Fibroblast of peridontal ligament (primary cell): Measurements from ENCODE around the gene IL21.

ENCODE experiments used
- DNase-seq: peaks from one replicate; pipeline ENCODE4 v3.0.0-alpha.2; 2010; ENCODE audit errors: extremely low read depth

The IL21 gene

GRCh38 chr4:122633211-122633610 is 12.3 kb upstream of the IL21 start:
- peak; percentile 51 for DNase-seq

GRCh38 chr4:122632396-122633143 is 11.7 kb upstream of the IL21 start:
- DNase-seq = peak; percentile 53

DNA sequence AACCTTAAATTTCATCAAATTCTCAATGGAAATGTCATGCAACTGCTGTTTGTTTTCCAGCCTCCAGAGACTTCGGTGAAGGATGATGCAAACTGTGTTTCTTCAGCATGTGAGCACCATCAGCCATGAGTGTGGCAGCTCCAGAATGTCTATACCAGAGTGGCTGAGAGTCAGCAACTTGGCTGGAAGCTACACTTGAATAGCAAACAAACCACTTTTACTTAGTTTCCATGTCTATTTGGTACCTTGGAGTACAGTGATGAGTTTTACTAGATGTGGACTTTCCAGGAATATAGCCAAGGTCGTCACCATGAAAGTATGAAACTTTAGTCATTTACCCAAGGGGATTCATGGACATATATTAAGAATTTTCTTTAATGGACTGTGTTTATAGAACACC is 4.3 kb upstream of the IL21 start:
- DNase-seq = peak; percentile 33

DNA sequence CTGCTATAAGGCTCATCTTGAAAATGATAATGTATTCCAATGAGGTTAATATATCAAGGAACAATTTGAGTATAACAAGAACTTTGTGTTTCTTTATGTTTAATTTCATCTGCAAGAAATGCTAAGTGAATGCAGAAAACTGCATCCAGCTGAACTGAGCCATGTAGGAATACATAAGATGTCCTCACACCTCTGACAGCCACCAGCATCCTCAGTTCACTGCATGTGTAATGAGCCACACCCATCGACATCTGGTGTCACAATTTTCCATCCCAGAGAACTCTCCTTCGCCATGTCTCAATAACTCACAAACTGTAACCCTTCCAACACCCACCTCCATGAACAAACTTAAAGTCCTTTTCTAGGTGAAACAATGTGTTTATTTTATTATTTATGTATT is 3.3 kb upstream of the IL21 start:
- no peak for DNase-seq

DNA sequence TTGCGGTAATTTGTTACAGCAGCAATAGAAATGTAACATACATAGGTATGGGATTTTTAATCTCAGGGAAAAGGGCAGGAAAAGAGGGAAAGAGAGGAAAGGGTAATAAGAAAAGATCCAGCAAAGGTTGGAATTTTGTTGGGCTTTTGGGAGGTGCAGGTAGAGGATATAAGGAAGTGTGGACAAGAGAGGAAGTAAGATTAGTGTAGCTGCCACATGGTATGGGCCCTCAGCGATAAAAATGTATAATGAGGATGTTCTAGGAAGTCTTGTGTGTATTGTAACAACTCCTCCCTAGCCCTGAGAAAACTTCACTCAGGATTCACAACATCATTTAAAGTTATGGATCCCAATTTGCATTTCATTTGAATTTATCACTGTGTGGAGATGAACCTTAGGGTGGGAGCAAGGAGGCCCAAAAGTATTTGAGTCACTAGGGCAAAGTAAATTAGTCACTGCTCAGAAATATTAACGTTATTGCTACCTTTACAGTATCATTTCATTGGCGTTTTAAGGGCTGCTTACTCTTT is 2.8 kb upstream of the IL21 start:
- no peak for DNase-seq

DNA sequence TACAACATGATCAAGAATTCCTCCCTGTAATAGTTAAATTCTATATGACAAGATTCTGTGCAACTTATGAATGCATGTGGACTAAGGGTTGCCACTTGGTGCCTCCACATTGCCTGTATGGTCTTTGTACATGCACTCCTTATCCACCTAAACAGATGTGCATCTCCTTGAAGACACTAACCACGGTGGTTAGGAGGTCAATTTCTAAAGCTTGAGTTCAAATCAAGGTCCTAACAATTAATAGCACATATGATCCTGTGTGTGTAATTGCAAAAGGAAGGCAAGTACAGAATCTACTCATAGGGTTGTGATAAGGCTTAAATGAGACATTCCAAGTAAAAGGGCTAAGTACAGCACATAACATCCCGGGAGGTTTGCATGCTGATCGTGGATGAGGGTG is 1.5 kb upstream of the IL21 start:
- DNase-seq = no peak

DNA sequence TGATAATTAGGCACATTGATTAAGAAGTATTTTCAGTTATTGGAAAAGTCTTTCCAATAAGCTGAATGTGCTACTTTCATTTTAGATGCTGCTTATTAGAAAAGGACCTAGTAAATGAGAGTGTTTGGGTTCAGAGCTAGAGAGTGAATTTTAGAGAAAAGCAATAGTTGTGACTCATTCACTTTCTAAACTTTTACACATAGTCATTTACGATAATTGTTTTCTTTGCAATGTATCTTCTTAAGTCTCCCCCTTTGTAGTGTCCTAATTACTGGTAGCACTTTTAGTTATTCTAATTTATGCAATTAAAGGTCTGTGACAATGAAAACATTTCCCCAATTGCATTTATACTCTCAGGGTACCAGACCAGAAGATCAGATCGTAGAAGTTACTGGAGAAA is 1.3 kb downstream of the IL21 start:
- no peak for DNase-seq

GRCh38 chr4:122617597-122618593 is 3.0 kb downstream of the IL21 start:
- DNase-seq = no peak

DNA sequence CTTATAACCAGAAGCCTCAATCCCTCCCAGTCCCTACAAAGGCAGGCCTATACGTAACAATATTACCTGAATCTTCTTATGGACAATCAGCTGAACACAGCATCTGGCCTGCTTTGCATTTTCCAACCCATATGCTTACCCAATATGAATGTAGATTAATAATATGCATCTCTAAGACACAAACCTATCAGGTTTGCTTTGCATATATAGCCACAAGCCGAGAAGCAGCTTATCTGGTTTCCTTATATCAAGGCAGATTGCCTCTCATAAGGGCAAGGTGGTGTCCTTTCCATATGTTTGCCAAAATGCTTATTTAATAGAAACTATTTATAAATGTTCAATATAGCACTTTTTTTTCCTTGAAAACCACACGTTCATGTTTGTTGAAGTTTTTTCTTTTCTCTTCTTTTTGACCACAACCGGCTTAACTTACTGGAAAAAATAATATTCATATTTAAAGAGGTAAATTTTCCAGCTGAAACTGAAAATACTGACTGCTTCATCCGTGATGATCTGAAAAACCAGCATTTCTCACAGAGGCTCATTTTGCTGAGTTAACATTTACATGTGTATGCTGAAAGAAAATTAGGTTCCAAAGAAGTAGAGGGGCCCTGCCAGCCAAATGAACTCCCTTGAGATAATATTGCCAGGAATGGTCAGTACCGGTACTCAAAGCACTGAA is 3.8 kb downstream of the IL21 start:
- DNase-seq = no peak

GRCh38 chr4:122614621-122615020 is 6.2 kb downstream of the IL21 start:
- DNase-seq = no peak

- DNase-seq = no peak
Measured at GRCh38 chr4:122612540-122612939, 8.3 kb downstream of the IL21 start.

- no peak for DNase-seq
Measured at GRCh38 chr4:122606364-122607043, 14.4 kb downstream of the IL21 start.

- DNase-seq = no peak
Measured at GRCh38 chr4:122604146-122604545, 16.7 kb downstream of the IL21 start.

GRCh38 chr4:122603156-122603574 is 17.7 kb downstream of the IL21 start:
- no peak for DNase-seq

- DNase-seq = peak; percentile 76
Measured at GRCh38 chr4:122602277-122603142, 18.4 kb downstream of the IL21 start.

DNA sequence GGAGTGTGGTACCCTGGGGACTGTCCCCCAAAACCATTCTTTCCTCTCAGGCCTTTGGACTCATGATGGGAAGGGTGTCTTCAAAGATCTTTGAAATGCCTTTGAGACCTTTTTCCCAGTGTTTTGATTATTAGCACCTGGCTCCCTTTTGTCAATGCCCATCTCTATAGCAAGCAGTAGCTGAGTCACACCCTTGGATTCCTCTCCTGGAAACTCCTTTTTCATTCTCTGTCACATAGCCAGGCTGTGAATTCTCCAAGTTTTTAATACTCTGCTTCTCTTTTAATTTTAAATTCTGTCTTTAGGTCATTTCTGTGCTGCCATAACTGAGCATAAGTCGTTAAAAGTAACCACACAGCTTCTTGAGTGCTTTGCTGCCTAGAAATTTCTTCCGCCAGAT is 29.7 kb downstream of the IL21 start:
- DNase-seq = no peak

DNA sequence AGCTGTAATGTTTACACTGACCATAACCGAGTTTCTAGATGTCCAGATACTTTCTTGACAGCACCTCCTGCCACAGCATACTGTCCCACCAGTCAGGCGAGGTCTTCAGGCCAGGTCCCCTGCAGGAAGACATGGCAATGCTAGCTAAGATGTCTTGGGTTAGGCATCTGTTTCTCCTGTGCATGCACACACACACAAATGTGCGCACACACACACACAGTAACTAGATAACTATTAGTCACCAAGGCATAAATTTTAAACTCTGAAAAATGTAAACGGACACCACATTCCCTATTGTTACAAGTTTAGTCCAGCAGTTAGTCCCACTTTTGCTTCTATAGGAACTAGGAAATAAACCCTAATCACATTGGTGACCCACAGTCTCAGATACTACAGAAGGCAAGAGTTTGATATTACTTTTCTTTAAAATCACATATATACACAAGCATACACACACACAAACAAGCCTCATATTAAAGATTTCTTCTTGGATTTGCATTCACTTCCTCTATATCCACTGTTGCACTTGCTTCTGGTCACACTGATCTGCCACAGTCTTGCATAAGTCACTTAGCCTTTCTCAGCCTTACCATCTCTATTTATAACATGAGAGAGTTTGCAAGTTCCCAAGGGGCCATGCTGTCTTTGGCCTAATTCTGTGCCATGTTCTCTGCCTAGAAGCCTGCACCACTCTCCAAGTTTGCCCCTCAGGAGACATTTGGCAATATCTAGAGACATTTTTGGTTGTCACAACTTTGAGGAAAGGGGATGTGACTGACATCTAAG is 32.2 kb downstream of the IL21 start:
- peak; percentile 72 for DNase-seq

DNA sequence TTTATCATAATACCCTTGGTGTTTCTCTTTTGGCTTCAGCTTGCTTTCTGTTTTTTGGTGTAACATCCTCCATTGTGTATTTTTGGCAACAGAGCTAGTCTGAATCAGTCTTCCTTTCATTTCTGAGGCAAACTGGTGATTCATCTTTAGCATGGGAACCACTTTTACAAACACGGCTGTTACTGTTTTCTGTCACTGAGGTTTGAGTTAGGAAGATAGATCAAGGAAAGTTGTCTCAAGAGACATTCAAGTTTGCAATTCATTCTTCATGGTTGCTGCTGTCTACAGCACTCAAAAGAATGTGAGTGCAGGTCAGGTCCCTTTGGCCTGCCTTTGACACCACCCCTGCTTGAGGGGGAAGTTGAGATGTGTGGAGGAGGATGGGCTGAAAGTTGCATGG is 36.3 kb downstream of the IL21 start:
- peak; percentile 86 for DNase-seq

DNA sequence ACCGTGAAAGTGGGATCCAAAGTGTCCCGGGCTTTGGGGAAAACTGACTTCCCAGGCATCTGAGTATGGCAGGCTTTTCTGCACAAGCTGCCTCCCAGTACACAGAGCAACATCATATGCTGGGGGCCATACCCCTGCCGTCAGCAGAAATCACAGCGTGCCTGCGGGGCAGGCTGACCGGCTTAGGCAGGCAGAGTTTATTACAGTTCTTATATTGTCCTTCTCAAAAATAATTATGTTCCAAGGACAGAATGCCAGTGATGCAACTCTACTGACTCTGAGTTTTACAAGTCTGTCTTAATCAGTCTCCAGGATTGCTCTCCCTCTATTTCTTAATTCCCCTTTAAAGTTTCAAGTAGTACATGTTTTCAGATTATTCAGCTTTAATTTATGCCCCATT is 37.0 kb downstream of the IL21 start:
- DNase-seq = peak; percentile 55
